ENCODE measurements around the gene PRELP.

- TF ChIP-seq CTCF (IDR thresholded peaks at IDR 0.05) (no peak), EZH2 (IDR thresholded peaks at IDR 0.05; ENCODE audit: borderline replicate concordance, insufficient read depth, low read depth, low read length, poor library complexity, severe bottlenecking) (no peak)
These were observed 36.3 kb downstream of the PRELP start for GRCh38 chr1:203511930-203512329.

Measured in B cell (primary cell).